Glutamatergic neuron (in vitro differentiated cells): ENCODE measurements around the gene KHSRP. TPM values are rescaled to one million over a fixed set of nuclear protein-coding genes. Genes with fewer than 3 reads are reported as not detected.

Source experiments
- DNase-seq: peaks from one replicate; pipeline ENCODE4 v3.0.0; 2022
- H3K27ac Mint-ChIP-seq: one replicate; pipeline ENCODE4 v1.8.0; 2020; ENCODE audit warnings: mild to moderate bottlenecking, mixed read lengths, inconsistent platforms; ENCODE audit not compliant: unreplicated experiment
- H3K27me3 Mint-ChIP-seq: one replicate; pipeline ENCODE4 v1.8.0; 2020; ENCODE audit warnings: mild to moderate bottlenecking, moderate library complexity, mixed read lengths, inconsistent platforms; ENCODE audit not compliant: unreplicated experiment
- H3K36me3 Mint-ChIP-seq: one replicate; pipeline ENCODE4 v1.8.0; 2020; ENCODE audit warnings: mild to moderate bottlenecking, mixed read lengths, inconsistent platforms; ENCODE audit not compliant: unreplicated experiment
- H3K4me1 Mint-ChIP-seq: one replicate; pipeline ENCODE4 v1.8.0; 2020; ENCODE audit warnings: mild to moderate bottlenecking, low read depth, mixed read lengths, inconsistent platforms; ENCODE audit not compliant: unreplicated experiment
- H3K4me3 Mint-ChIP-seq: one replicate; pipeline ENCODE4 v1.8.0; 2020; ENCODE audit warnings: mild to moderate bottlenecking, mixed read lengths, inconsistent platforms; ENCODE audit not compliant: unreplicated experiment
- H3K9me3 Mint-ChIP-seq: one replicate; pipeline ENCODE4 v1.8.0; 2020; ENCODE audit warnings: mild to moderate bottlenecking, moderate library complexity, mixed read lengths, inconsistent platforms; ENCODE audit not compliant: unreplicated experiment
- CTCF ChIP-seq: fragments of 200-600 bp; sonication (generic); IDR thresholded peaks from one replicate; pipeline ENCODE4 v1.5.0; 2021; ENCODE audit not compliant: partially characterized antibody, unreplicated experiment
- total RNA-seq: library from RNA; stranded (reverse); fragmentation: NEBNext Ultra II Directional; extraction: Animal tissue kit (Norgen Biotek cat#: 25700); gene quantifications from one replicate; pipeline ENCODE4 v1.2.1, GENCODE V29; 2021; ENCODE audit not compliant: unreplicated experiment

KHSRP gene
- total RNA-seq, 1 donor from 2014 or later, result 318 TPM

- Mint-ChIP-seq H3K9me3 (peaks cover 1% of the 10 kb centered on the region), H3K4me1 (no peaks in the 10 kb centered on the region), H3K27me3 (peaks cover 8% of the 10 kb centered on the region), H3K36me3 (peaks cover 8% of the 10 kb centered on the region), H3K27ac (no peak overlapping the region), H3K4me3 (no peak overlapping the region)
- no peak for DNase-seq
- no peak for TF ChIP-seq CTCF
Observed at GRCh38 chr19:6442087-6442688, 17.6 kb upstream of the KHSRP start.

- peaks cover 8% of the 10 kb centered on the region for H3K36me3 Mint-ChIP-seq
- no peak for TF ChIP-seq CTCF
- no peak for DNase-seq
- H3K27me3 Mint-ChIP-seq, result peaks cover 8% of the 10 kb centered on the region
- H3K4me1 Mint-ChIP-seq, result no peaks in the 10 kb centered on the region
- H3K9me3 Mint-ChIP-seq, result peaks cover 1% of the 10 kb centered on the region
- no peak overlapping the region for H3K4me3 Mint-ChIP-seq
- no peak overlapping the region for H3K27ac Mint-ChIP-seq
Observed at GRCh38 chr19:6440905-6441304, 16.3 kb upstream of the KHSRP start.

GRCh38 chr19:6439743-6440142, 15.1 kb upstream of the KHSRP start:
- H3K4me3 Mint-ChIP-seq, result no peak overlapping the region

GRCh38 chr19:6433663-6434062, 9.1 kb upstream of the KHSRP start, which contains the start of gene SLC25A41:
Gene SLC25A41 (minus strand): TSS chr19:6433763. CDS start chr19:6433693, 70 bp downstream.
- Mint-ChIP-seq H3K27ac (no peak within 1 kb of the TSS), H3K36me3 (no peaks in the 10 kb centered on the region), H3K9me3 (peaks cover 3% of the 10 kb centered on the region), H3K27me3 (peaks cover 2% of the 10 kb centered on the region), H3K4me1 (no peaks in the 10 kb centered on the region), H3K4me3 (no peak within 1 kb of the TSS)
- DNase-seq, result no peak
- no peak for TF ChIP-seq CTCF

More at GRCh38 chr19:6439743-6440142, 15.1 kb upstream of the KHSRP start:
- H3K4me1 Mint-ChIP-seq, result no peaks in the 10 kb centered on the region
- no peak for TF ChIP-seq CTCF
- H3K36me3 Mint-ChIP-seq, result no peaks in the 10 kb centered on the region
- H3K27me3 Mint-ChIP-seq, result peaks cover 8% of the 10 kb centered on the region
- DNase-seq, result no peak
- H3K27ac Mint-ChIP-seq, result no peak overlapping the region
- H3K9me3 Mint-ChIP-seq, result peaks cover 1% of the 10 kb centered on the region

GRCh38 chr19:6433165-6433564, 8.6 kb upstream of the KHSRP start:
- DNase-seq, result no peak
- Mint-ChIP-seq H3K27ac (no peak overlapping the region), H3K4me1 (no peaks in the 10 kb centered on the region), H3K36me3 (no peaks in the 10 kb centered on the region), H3K4me3 (no peak overlapping the region), H3K9me3 (peaks cover 2% of the 10 kb centered on the region), H3K27me3 (peaks cover 2% of the 10 kb centered on the region)
- TF ChIP-seq CTCF, result no peak
